DMS53 (cell line): Measurements from ENCODE around the gene MAML2.
"Not testable (repeated sequence)": the region's sequence is repeated elsewhere in the genome, so short reads cannot be mapped to it uniquely, and the experiment has no call there.

Experiments used
- DNase-seq: peaks from one replicate; lab custom pipeline; 2025; lab: John Stamatoyannopoulos, UW

Gene MAML2

DNA sequence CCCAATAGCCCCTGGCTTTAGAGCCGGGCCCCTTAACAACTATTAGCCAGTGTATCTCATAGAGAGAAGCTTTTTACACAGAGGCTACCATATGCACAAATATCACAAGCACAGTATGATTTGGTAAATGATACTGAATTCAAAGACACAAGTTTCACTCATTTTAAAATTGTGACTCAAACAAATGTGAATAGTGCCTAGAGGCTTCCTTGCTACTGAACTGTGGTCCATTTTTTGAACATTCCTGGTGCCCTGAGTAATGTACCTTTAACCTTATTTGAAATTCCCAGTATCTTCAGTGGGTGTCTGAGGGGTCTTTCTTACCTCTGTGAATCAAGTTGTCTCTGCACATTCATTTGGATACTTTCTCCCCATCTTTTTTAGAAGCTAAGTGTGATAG lies 156.2 kb downstream of the MAML2 start:
- DNase-seq, result no peak

DNA sequence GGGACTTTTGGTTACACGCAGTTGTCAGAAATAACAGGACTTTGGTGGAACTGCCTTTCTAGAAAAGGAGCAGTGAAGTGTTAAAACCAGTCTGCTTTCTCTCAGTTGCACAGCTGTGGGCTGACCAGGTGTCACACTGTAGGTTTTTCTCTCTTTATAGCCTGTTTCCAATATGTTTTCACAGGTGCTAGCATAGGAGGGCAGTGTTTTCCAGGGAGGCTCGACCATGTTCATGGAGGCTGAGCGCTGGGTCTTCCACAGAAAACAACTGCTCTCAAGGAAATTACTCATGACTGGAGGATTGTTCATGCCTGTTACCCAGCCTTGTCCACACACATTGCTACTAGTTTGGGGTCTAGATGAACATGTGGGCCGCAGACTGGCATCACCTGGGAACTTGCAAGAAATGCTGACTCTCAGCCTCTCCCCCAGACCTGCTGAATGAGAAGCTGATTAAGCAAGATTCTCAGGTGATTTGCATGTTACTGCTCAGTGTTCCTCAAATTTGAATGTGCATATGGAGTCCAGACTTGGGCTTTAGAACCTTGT lies 157.7 kb downstream of the MAML2 start:
- no peak for DNase-seq

DNA sequence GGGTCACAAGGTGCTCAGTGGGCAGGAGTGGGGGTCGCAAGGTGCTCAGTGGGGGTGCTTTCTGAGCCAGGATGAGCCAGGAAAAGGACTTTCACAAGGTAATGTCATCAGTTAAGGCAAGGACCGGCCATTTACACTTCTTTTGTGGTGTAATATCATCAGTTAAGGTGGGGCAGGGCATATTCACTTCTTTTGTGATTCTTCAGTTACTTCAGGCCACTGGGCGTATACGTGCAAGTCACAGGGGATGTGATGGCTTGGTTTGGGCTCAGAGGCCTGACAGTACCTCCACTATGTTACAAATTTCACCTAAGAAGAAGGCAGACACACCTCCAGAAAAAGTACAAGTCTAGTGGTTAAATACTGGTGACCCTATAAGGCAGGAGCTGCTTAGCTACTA lies 162.1 kb downstream of the MAML2 start:
- not testable (repeated sequence) for DNase-seq

DNA sequence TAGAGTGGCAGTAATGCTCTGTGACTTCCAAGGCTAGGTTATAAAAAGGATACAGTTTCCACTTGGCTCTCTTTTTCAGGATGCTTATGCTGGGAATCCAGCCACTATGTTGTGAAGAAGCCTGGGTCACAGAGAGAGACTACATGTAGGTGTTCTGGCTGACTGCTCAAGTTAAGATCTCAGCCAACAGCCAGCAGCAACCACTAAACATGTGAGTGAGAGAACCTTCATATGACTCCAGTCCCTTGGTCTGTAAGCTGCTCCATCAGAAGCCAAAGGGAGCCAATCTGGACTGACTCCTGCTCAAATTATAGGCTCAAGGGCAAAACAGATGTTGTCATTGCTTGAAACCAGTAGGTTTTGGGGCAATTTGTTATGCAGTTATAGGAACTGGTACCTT lies 162.7 kb downstream of the MAML2 start:
- peak; percentile 19 for DNase-seq

DNA sequence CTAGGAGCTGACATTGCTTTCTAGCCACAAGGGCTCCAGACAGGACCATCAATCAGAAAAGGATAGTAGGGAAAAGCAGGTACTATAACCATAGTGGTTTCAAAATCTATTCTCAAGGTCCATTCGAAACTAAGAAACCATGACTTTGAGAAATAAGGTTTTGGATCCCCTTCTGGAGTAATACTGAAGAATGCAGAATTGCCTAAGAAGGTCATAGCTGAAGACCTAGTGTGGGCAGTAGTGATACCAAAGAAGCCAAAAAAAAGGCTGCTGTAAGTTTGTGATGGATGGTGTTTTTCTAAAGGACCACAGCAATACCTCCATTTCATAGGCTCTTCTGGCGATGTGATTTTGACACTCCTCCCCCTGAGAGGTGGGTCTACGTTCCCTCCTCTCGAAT lies 163.1 kb downstream of the MAML2 start:
- DNase-seq, result no peak

DNA sequence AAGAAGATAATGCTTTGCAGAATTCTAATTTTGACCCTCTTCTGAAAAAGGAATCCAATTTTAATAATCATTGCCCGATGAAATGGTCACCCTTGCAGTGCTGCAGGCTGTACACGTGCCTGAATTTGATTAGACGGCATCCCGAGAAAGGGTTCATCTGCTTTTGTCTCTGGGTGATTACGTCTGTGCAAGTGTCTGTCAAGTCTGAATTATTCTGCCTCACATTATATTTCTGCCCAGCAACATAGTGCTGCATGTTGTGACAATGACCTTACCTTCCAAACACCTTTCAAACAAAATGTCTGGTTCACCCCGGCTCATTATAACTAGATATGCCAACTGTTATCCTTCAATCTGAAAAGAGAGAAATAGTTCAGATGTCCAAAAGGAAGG lies 164.1 kb downstream of the MAML2 start:
- no peak for DNase-seq

DNA sequence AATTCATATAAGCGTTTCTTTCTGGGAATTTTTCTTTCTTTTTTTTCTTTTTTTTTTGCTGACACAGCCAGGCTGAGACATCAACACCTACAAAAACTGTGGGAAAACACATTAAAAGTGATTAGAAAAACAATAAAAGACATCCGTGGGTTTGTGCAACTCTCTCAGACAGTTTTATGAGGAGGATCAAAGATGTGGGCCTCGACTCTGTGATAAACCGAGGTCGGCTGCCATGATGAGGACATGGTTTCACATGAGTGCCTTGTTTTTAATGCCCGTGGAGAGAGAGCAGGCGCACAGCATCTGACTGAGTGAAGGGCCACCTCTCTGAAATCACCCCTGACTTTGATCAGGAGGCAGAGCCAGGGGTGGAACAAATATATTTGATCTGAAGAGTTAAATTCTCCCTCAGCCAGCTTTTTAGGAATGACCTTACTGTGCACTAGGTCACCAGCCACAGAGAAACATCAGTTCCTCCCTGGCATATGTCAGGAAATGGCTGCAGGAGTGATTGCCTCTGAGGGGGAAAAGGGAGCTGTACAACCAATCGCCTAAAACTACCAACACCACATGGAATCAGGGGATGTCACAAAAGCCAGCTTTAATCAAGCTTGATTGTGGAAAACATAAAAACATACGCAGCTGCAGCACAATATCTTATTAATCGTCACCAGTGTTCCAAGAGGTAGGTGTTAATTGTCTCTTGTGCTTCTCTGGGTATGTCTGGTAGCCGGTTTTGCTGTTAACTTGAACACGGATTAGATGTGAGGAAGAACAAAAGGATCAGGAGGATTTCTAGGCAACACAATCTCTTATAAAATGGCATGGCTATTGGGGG lies 164.7 kb downstream of the MAML2 start:
- DNase-seq, result no peak

DNA sequence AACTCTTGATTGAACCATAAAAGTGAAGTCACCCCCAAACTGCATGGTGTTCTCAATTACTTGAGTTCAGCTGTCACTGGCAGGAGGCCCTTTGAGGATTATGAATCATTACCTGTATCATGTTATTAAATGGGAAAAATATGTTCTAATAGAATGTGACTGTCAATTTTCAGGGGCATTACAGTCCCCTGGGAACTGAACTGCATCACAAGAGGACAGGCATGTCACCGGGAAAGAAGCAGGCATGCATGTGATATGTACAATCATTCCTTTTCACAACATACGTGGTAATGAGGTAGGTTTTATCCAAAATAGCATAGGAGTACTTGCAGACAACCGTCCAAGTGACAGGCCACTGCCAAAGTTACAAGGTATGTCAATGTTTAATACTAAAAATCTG lies 165.8 kb downstream of the MAML2 start:
- DNase-seq, result no peak

DNA sequence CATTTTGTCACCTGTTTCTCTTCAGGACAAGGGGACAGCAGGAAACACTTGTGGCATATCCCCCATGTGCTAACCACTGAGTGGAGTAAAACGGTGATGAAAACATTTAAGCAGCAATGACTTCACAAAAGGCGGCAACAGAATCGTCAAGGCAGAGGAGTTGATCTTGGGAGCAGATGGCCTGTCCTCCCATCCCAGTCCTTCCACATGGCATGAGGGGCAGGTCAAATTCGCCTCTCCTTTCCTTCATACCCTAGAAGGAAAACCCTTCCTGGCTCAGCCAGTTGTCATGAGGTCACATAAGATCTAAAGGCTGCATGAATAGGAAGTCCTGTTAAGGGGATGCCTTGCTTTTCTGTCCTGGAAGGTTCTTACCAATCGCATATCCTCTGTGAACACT lies 169.1 kb downstream of the MAML2 start:
- DNase-seq, result no peak

DNA sequence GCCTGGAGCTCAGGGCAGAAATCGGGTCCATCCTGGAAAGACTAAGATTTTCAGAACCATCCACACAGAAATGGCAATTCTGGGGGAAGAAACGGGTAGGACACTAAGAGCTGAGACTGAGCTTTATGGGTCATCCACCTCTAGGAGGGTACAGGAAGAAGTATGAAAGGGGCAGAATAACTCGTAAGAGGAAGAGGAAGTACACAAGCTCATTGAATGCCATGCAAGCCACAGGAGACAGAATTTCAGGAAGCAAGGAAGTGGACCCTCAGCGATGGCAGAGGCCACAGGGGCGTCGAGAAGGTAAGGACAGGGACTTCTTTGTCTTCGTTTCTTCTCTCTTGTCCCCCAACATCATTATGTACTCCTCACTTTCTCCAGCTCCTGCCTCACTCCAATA lies 169.6 kb downstream of the MAML2 start:
- no peak for DNase-seq

DNA sequence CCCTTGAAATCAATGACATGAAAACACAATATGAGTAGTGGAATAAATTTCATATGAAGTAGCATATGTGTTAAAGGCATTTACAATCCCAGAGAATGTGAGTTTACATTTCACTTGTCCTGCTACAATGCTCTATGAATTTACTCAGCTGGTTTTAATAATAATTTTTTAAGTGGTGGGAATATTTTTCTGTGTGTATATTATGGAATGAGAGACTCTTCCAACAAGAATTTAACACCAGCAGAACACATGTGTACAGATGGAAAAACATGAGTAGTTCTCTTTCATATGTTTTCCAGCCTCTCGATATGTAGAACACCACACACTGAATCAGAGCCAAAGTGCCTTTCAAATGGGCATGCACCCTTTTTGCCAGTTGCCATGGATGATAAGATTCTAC lies 170.4 kb downstream of the MAML2 start:
- DNase-seq, result no peak

DNA sequence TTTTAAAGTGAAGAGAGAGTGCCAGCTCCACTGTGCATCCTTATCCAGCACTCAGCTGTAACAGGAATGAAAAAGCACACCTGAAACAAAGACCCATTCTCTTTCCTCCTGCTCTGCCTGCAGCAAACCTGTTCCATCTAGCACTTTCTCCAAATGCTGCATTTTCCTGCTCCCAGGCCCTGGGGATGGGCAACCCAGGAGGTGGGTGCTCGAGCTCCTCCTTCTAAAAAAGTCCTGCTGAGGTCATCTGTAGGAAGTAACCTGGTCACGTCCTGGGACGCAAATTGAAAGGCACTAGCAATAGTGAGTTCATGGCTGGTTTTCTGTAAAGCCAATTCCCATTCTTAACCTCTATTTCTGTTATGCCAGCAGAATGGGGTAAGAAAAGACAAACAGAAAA lies 173.7 kb downstream of the MAML2 start:
- no peak for DNase-seq

DNA sequence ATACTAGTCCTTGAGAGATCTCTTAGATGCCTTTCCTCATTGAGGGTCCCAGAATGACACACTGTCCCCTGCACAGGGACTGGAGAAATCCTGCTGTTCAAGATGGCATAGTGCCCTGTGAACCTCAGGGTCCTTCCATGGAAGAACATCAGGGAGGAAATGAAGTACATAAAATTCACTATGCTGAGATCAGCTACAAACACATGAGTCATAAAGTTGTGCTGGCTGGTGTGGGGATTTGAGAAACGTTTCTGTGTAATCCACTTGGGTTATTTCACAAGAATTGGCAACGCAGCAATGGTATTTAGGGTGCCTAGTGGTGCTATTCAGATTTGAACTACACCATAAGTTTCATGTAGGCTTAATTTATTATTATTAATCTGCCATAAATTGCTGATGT lies 174.4 kb downstream of the MAML2 start:
- peak; percentile 52 for DNase-seq

DNA sequence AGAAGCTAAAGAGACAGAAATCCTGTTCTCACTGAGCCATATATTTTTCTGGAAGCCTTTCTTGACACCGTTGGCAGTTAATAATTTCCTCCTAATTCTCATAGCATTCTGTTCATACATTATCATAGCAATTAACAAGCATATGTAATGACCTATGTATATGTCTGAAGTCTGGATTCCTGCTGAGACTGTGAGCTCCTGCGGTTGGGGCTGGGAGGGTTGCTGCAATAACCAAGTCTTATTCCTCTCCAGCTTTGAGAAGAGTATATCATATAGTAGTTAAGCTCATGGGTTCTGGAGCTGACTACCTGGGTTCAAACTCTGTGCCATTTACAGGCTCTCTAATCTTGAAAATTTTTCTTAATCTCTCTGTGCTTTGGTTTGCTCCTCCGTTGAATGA lies 175.2 kb downstream of the MAML2 start:
- no peak for DNase-seq

DNA sequence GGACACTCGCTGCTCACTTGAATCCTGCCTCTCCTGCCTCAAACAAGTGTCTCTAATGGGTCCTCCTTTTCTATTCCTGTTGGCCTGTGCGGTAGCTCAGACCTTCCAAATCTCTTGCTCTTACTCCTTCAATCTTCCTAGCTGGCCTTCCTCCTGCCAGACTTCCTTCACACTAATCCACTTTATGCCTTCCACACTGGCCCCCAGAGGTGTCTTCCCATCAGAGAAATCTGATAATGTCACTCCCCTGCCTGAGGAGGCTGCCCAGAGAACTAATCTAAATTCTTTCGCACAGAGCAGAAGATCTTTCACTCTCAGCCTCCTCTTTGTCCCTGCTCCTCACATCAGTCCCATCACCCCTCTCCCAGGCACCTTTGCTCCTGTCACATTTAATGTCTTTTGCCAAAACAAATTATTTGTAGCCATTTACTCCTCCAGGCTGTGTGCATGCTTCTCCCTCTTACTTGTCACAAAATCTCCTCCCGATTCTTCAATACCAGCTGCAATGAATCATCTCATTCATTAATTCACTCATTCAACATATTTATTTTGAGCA lies 175.7 kb downstream of the MAML2 start:
- no peak for DNase-seq

DNA sequence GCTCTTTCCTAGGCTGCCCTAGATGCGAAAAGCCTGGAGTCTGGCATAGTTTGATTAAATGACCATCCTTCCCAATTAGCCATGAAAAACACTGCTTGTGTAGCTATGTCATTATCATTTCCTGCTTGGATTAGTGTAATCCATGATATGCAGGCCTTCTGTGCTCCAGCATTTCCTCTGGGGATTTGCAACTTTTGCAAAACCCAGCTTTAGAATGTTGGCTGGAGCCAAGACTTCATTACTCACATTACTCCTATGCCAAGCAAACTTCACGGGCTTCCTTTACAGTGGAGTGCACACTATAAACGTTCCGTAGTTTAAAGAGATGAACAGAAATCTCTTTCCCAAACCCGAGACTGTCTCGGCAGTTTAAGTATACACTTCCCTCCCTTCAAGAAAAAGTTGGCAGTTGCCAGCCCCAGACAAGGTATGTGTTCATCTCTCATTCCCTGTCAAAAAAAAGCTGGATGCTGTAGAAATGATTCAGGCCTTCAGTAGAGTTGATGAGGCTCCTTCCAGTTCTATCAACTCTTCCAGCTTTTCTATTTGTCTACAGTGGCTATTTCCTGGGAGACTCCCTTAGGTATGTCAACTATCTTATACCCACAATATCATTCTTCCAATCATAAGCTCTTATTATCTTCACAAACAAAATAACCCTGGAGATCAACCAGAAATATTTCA lies 180.0 kb downstream of the MAML2 start:
- no peak for DNase-seq

DNA sequence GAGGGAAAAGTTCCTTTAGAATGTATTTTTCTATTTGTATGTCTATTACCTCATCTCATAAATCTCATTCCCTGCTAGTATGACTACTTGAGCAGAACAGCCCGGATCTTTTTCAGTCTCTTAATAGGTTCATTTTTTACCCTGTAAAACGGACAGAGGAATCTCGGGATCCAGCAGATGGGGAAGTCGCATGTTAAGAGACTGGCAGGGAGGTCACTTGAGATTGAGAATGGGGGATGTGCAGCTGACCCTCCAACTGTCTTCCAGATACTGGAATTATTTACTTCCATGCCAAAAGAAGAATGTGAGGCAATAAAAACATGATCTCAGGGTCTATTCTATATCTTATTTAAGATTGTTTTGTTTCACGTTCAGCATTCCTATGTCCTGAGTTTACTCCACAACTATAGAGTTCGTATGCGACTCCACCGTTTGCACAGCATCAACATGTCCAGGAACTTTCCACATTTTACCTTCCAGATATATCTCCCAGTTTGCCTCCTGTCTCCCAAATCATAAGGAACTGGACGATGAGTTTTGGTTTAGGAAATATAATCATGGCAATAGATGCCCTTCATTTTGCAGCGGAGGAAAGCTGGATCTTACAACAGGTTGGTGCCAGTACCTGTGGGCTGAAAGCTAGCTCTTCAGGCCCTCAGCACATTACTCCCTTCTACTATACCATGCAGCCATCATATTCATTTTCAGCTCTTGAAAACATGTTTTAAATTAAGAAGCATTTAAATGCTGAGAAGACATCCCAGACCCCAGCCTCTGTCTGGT lies 181.5 kb downstream of the MAML2 start:
- no peak for DNase-seq

DNA sequence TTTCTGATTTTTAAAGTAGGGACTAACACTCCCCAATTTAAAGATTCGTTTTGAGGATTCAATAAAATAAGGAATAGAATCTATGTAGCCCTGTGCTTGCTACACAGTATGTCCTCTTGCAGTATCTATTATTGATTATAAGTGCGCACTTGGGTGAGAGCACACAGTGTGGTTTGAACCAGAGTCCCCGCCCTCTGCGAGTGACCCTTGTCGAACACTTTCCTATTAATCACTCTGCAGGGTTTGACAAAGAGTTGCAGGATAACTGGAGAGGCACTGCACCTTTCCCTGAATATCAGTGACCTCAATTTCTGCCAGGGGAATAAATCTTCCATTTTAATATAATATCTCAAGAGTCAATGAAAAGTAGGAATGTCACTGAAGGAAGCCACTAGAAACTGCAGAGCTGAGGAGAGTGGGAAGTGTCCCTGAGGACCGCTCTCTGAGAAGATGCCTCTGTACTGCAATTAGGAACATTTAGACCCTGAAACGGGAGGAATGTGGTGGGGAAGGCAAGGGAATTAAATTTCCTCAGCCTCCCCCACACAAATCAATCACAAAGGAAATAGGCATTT lies 182.2 kb downstream of the MAML2 start:
- DNase-seq, result no peak

DNA sequence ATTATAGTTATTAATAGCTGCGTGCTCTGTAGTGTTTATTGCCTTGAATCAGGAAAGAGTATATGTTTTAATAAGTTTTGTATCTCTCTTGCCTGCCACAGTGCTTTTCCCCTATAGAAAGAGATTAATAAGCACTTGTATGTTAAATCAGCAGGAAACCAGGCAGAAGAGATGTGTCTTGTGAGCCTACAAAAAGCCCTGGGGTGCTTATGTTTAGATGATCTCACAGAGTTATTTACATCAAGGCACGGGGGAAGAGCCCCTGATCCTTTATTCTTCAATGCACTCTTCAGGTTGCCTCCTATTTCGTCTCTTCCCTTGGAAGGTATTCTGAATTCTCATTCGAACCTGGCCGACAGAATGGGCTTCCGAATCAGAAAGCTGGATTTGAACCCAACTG lies 183.0 kb downstream of the MAML2 start:
- DNase-seq, result no peak

DNA sequence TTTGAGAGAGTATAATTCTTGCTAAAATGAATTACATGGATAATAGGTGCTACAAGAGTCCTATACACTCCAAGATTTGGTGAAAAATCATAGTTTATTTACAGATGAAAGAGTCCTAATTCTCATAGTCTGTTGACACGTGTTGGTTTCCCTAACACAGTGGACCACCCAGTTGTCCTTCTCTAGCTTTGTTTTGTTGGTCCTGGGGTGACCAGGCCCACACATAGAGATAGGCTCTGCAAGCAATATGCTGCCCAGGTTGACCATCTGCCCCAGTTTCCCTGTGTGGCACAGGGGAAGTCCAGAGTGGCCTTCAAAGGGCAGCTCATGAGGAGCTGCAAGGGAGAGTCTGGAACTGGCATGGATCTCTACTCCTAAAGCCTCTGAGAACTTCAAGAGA lies 184.9 kb downstream of the MAML2 start:
- no peak for DNase-seq

DNA sequence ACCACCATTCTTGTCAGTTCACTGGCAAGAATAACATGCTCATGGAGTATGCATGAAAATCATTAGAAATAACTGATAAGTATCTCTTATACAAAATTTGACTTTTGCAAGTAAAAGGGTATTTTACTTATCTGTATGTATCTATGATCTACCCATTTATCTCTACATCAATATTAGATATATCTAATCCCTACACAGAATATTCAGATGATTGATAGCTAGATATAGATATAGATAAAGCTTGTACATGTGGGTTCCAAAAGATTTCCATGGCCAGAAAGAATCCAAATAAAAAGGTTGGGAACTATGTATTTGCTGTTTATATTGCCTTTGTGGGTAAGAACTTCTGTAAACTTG lies 185.5 kb downstream of the MAML2 start:
- no peak for DNase-seq

DNA sequence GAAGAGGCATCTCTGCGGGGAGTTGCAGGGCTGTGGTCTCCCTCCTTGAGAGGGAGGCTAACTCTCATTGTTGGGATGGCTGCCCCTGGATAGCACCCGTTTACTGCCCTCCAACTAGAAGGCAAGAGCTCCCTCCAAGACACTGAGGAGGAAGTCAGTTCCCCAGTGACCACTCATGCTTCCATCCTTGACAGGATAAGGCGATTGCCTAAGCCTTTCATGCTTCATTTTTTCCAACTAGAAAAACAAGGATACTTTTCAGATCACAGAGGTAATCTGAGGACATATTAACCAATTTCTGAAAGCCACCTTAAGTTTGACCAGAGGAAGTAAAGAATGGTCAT lies 186.6 kb downstream of the MAML2 start:
- DNase-seq, result no peak
